AG10803 (cell line): ENCODE results near the gene CACNG1.

Experiments
- DNase-seq: peaks from one replicate; pipeline ENCODE4 v3.0.0; 2010; ENCODE audit warnings: low read depth
- H3K4me3 ChIP-seq: 2 replicates; pipeline ENCODE4 v1.5.1; 2011; ENCODE audit warnings: mild to moderate bottlenecking, low read length, control low read depth
- TF ChIP-seq, protein P1 (sequence below): conservative IDR thresholded peaks from 2 replicates; pipeline ENCODE4 v1.5.1; 2011; ENCODE audit warnings: mild to moderate bottlenecking, low read length, control low read depth, inconsistent platforms

The CACNG1 gene

DNA sequence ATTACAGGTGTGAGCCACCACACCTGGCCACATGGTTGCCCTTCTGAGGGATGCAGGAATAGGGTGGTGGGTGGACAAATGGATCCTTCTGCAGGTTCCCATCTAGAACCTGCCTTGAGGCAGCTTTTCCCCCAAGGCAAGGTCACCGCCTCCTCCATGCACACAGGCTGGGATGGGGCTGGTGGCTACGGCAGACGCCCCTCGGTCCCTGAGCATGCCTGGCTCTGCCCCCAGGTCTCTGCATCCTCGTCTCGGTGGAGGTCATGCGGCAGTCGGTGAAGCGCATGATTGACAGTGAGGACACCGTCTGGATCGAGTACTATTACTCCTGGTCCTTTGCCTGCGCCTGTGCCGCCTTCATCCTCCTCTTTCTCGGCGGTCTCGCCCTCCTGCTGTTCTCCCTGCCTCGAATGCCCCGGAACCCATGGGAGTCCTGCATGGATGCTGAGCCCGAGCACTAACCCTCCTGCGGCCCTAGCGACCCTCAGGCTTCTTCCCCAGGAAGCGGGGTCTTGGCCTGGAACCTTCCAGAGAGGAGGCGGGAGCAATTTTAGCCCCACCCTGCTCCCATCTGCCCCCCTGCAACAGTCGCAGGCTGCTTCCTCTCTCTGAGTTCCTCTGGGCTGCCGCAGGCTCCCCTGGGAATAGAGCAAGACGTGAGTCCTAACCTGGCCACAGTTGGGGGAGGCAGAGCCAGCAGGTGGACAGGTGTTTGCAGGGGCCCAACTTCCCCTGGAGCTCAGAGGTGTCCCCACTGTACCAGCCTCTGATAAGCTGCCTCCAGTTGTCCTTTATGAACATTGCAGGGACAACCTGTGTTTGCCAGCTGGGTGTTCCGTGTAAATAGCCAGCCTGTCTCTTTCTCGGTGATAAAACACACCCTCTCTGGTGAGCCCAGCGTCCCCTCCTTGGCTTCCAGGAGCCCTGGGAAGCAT lies 11.7 kb downstream of the CACNG1 start:
- TF ChIP-seq, protein P1, sequence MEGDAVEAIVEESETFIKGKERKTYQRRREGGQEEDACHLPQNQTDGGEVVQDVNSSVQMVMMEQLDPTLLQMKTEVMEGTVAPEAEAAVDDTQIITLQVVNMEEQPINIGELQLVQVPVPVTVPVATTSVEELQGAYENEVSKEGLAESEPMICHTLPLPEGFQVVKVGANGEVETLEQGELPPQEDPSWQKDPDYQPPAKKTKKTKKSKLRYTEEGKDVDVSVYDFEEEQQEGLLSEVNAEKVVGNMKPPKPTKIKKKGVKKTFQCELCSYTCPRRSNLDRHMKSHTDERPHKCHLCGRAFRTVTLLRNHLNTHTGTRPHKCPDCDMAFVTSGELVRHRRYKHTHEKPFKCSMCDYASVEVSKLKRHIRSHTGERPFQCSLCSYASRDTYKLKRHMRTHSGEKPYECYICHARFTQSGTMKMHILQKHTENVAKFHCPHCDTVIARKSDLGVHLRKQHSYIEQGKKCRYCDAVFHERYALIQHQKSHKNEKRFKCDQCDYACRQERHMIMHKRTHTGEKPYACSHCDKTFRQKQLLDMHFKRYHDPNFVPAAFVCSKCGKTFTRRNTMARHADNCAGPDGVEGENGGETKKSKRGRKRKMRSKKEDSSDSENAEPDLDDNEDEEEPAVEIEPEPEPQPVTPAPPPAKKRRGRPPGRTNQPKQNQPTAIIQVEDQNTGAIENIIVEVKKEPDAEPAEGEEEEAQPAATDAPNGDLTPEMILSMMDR = no peak
- no peak for DNase-seq
- no peak overlapping the region for H3K4me3 ChIP-seq

GRCh38 chr17:67056746-67057490 lies 12.6 kb downstream of the CACNG1 start:
- TF ChIP-seq, protein P1 = no peak
- no peak overlapping the region for H3K4me3 ChIP-seq
- no peak for DNase-seq

DNA sequence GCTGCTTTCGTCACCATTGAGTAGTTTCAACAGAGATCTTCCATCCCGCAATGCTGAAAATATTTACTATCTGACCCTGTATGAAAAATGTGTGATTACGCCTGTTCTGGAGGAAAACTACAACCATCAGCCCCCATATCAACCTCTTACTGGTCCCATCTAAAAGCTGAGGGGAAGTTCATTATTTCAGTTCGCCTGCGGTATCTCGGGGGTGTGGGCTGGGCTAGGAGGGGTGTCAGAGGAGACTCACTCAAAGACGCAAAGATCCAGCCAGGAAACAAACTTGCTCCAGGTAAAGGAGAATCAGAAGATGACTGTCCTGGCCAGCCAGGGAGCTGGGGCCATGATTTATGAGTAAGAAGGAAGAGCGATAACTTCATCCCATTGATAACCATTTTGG lies 13.7 kb downstream of the CACNG1 start:
- TF ChIP-seq, protein P1 = no peak
- DNase-seq = no peak
- H3K4me3 ChIP-seq = no peak overlapping the region

- DNase-seq = no peak
- TF ChIP-seq, protein P1 = no peak
- H3K4me3 ChIP-seq = no peak overlapping the region
Measured at GRCh38 chr17:67059372-67059771, 15.0 kb downstream of the CACNG1 start.

DNA sequence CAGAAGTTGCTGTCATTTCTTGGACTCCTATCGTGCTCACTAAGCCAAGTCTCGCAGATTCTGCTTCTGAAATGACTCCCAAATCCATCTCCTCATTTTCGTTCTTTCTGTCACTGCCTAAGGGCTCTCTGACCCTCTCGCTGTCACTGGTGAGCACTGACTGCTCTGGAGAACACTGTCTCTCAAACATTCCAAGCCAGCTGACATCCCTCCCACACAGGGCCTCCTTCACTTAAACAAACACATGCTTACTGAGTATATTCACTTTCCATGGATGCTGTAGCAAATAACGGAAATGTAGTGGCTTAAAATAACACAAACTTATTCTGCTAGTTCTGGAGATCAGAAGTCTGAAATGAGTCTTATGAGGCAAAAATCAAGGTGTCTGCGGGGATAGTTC lies 18.8 kb downstream of the CACNG1 start:
- no peak for DNase-seq
- TF ChIP-seq, protein P1 = no peak
- no peak overlapping the region for H3K4me3 ChIP-seq

DNA sequence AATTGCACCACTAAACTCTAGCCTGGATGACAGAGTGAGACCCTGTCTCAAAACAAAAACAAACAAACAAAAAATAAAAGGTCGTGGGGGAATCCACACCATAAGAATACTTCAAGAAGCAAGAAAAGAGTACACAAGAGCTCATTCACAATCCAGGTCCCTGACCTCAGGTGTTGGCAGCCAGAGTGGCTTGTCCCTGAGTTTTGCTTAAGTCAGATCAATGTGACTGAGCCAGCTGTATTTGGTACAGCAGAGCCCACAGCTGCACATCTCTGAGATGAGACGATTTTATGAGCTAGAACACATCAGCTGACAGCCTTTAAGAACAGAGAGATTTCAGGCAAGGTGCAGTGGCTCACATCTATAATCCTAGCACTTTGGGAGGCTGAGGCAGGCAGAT lies 22.4 kb downstream of the CACNG1 start:
- DNase-seq = no peak
- TF ChIP-seq, protein P1 = no peak
- H3K4me3 ChIP-seq = no peak overlapping the region
